Hepatocyte (in vitro differentiated cells): ENCODE results near the gene TMEM30A. TPM values are rescaled to one million over a fixed set of nuclear protein-coding genes. Genes with fewer than 3 reads are reported as not detected.
A peak's percentile ranks its signal among the peaks of the same experiment; 100 is the strongest.

ENCODE experiments used
- DNase-seq: peaks from one replicate; pipeline ENCODE4 v3.0.0-alpha.2; 2016; ENCODE audit warnings: low spot score
- H2AFZ ChIP-seq: fragments of 200-600 bp; sonication (generic); 2 replicates; pipeline ENCODE4 v1.6.0; 2016; ENCODE audit warnings: antibody characterized with exemption, mild to moderate bottlenecking
- H3K27ac ChIP-seq: fragments of 200-600 bp; sonication (generic); 2 replicates; pipeline ENCODE4 v1.5.1; 2016; ENCODE audit warnings: mild to moderate bottlenecking
- H3K27me3 ChIP-seq: fragments of 200-600 bp; sonication (generic); 2 replicates; pipeline ENCODE4 v1.6.1; 2016
- H3K36me3 ChIP-seq: fragments of 200-600 bp; sonication (generic); replicated peaks from 2 replicates; pipeline ENCODE4 v1.5.1; 2016; ENCODE audit warnings: low read depth; ENCODE audit not compliant: insufficient read depth
- H3K4me1 ChIP-seq: fragments of 200-600 bp; sonication (generic); 2 replicates; pipeline ENCODE4 v1.5.1; 2016; ENCODE audit warnings: mild to moderate bottlenecking, moderate library complexity; ENCODE audit not compliant: insufficient read depth
- H3K4me2 ChIP-seq: fragments of 200-600 bp; sonication (generic); 2 replicates; pipeline ENCODE4 v1.6.0; 2016
- H3K4me3 ChIP-seq: fragments of 200-600 bp; sonication (generic); 2 replicates; pipeline ENCODE4 v1.5.1; 2016; ENCODE audit warnings: mild to moderate bottlenecking
- H3K79me2 ChIP-seq: fragments of 200-600 bp; sonication (generic); 2 replicates; pipeline ENCODE4 v1.6.0; 2017; ENCODE audit warnings: mild to moderate bottlenecking
- H3K9me2 ChIP-seq: fragments of 200-600 bp; sonication (generic); replicated peaks from 2 replicates; pipeline ENCODE4 v1.6.0; 2017; ENCODE audit warnings: mild to moderate bottlenecking; ENCODE audit not compliant: insufficient read depth
- H3K9me3 ChIP-seq: fragments of 200-600 bp; sonication (generic); 2 replicates; pipeline ENCODE4 v1.5.1; 2016; ENCODE audit warnings: low read depth, mild to moderate bottlenecking
- H4K20me1 ChIP-seq: fragments of 200-600 bp; sonication (generic); 2 replicates; pipeline ENCODE4 v1.6.0; 2016; ENCODE audit warnings: mild to moderate bottlenecking; ENCODE audit not compliant: insufficient read depth, poor library complexity, severe bottlenecking
- CTCF ChIP-seq: fragments of 200-600 bp; sonication (generic); IDR thresholded peaks from 2 replicates; pipeline ENCODE4 v1.5.1; 2016; ENCODE audit warnings: antibody characterized with exemption, mild to moderate bottlenecking; ENCODE audit not compliant: poor library complexity
- EZH2 ChIP-seq: fragments of 200-600 bp; sonication (generic); IDR thresholded peaks from 2 replicates; pipeline ENCODE4 v1.6.1; 2016; ENCODE audit warnings: antibody characterized with exemption, mild to moderate bottlenecking, borderline replicate concordance
- EZH2phosphoT487 ChIP-seq: fragments of 200-600 bp; sonication (generic); IDR thresholded peaks from one replicate; pipeline ENCODE4 v1.6.1; 2018; ENCODE audit warnings: antibody characterized with exemption, mild to moderate bottlenecking, low read depth, moderate library complexity; ENCODE audit not compliant: unreplicated experiment, severe bottlenecking
- WGBS: methylation state at CpG from one replicate; pipeline ENCODE4 v1.1.6; 2016; ENCODE audit warnings: low lambda C conversion rate; ENCODE audit errors: missing lambda C conversion rate; 5-methylcytosine and 5-hydroxymethylcytosine counted together
- polyA plus RNA-seq: library from polyadenylated mRNA; unstranded; fragments of >200 nt; fragmentation: Nextera tagmentation; extraction: Ambion mirVana; gene quantifications from 2 replicates; pipeline ENCODE4 v1.2.1, GENCODE V29; 2016
- total RNA-seq: library from RNA; depleted of rRNA; stranded (reverse); fragments of >200 nt; gene quantifications from 2 replicates; pipeline ENCODE4 v1.2.3, GENCODE V29; 2014

The TMEM30A gene
- total and polyA plus RNA-seq, 2 experiments from 2014 or later: 71.1 to 165 TPM

GRCh38 chr6:75267461-75267860 is 17.1 kb downstream of the TMEM30A start:
- DNase-seq: no peak

GRCh38 chr6:75266716-75267291 is 17.8 kb downstream of the TMEM30A start:
- Histone ChIP-seq H3K79me2 (peaks cover 82% of the 10 kb centered on the region), H4K20me1 (peaks cover 14% of the 10 kb centered on the region)
- WGBS: 54% methylated on average over 2 of the region's 2 CpGs

More at GRCh38 chr6:75267461-75267860, 17.1 kb downstream of the TMEM30A start:
- Histone ChIP-seq H3K79me2 (peaks cover 85% of the 10 kb centered on the region), H3K9me2 (no peaks in the 10 kb centered on the region), H3K4me3 (no peak overlapping the region), H3K27ac (peak overlapping the region; percentile 7), H3K4me1 (peaks cover 14% of the 10 kb centered on the region), H2AFZ (no peak overlapping the region), H3K9me3 (no peaks in the 10 kb centered on the region), H3K4me2 (peak overlapping the region; percentile 12), H3K27me3 (no peaks in the 10 kb centered on the region), H4K20me1 (peaks cover 14% of the 10 kb centered on the region), H3K36me3 (no peaks in the 10 kb centered on the region)
- no peak for TF ChIP-seq EZH2
- no peak for TF ChIP-seq CTCF
- TF ChIP-seq EZH2phosphoT487: no peak
- WGBS: 39% methylated on average over 4 of the region's 4 CpGs

GRCh38 chr6:75263401-75263750 is 21.2 kb downstream of the TMEM30A start:
- peaks cover 4% of the 10 kb centered on the region for H3K36me3 ChIP-seq
- H3K79me2 ChIP-seq: peaks cover 53% of the 10 kb centered on the region
- no peaks in the 10 kb centered on the region for H3K9me3 ChIP-seq

More at GRCh38 chr6:75266716-75267291, 17.8 kb downstream of the TMEM30A start:
- Histone ChIP-seq H3K4me3 (no peak overlapping the region), H3K27me3 (no peaks in the 10 kb centered on the region), H3K4me1 (peaks cover 14% of the 10 kb centered on the region), H3K4me2 (no peak overlapping the region), H2AFZ (no peak overlapping the region), H3K9me3 (no peaks in the 10 kb centered on the region), H3K9me2 (no peaks in the 10 kb centered on the region), H3K27ac (no peak overlapping the region), H3K36me3 (no peaks in the 10 kb centered on the region)
- DNase-seq: peak; percentile 60
- TF ChIP-seq CTCF (peak; percentile 88), EZH2phosphoT487 (no peak)

More at GRCh38 chr6:75263401-75263750, 21.2 kb downstream of the TMEM30A start:
- Histone ChIP-seq H2AFZ (no peak overlapping the region), H3K27me3 (no peaks in the 10 kb centered on the region), H4K20me1 (peaks cover 12% of the 10 kb centered on the region), H3K9me2 (no peaks in the 10 kb centered on the region), H3K4me2 (no peak overlapping the region), H3K27ac (no peak overlapping the region), H3K4me1 (peaks cover 11% of the 10 kb centered on the region), H3K4me3 (no peak overlapping the region)
- no peak for TF ChIP-seq EZH2phosphoT487
- TF ChIP-seq CTCF: no peak
- no peak for TF ChIP-seq EZH2
- DNase-seq: no peak
